HEK293 (cell line): ENCODE measurements around the gene LRRC32.

Source experiments
- CTCF ChIA-PET: fragments of 350-600 bp; formaldehyde crosslinking; extraction: SDS; loops from one replicate; lab custom pipeline; 2021; ENCODE audit warnings: antibody characterized with exemption; lab: Yijun Ruan, JAX
- POLR2A ChIA-PET: fragments of 300-600 bp; formaldehyde crosslinking; extraction: SDS; loops from one replicate; lab custom pipeline; 2020; ENCODE audit warnings: antibody characterized with exemption, inconsistent platforms; lab: Yijun Ruan, JAX
- H3K27ac ChIP-seq: fragments of 200-500 bp; sonication (Bioruptor generic); 2 replicates; pipeline ENCODE4 v1.5.1; 2014; ENCODE audit warnings: low read depth, low read length, control low read depth, inconsistent platforms; ENCODE audit errors: extremely low read depth
- H3K36me3 ChIP-seq, 2 experiments: fragments of 200-500 bp in 1 of 2; sonication (Bioruptor generic) in 1 of 2; 1 replicate in 1 of 2; 2 replicates in 1 of 2; pipeline ENCODE4 v1.5.1; 2014 to 2017; ENCODE audit warnings: inconsistent platforms in 2 of 2, low read length in 2 of 2; ENCODE audit not compliant: control insufficient read depth in 2 of 2, insufficient read depth in 1 of 2
- H3K4me1 ChIP-seq: fragments of 200-500 bp; sonication (Bioruptor generic); 2 replicates; pipeline ENCODE4 v1.5.1; 2014; ENCODE audit warnings: mild to moderate bottlenecking, low read length, inconsistent platforms; ENCODE audit not compliant: control insufficient read depth, insufficient read depth
- H3K4me3 ChIP-seq: 2 replicates; pipeline ENCODE4 v1.5.1; 2011; ENCODE audit warnings: low read depth, mild to moderate bottlenecking, control low read depth, low read length, moderate library complexity
- H3K9me3 ChIP-seq: fragments of 200-500 bp; sonication (Bioruptor generic); 2 replicates; pipeline ENCODE4 v1.5.1; 2014; ENCODE audit warnings: low read depth, low read length, inconsistent platforms; ENCODE audit not compliant: control insufficient read depth, insufficient read depth
- BCL11B ChIP-seq: fragments of 450-650 bp; formaldehyde crosslinking; IDR thresholded peaks from 2 replicates; pipeline ENCODE4 v1.5.1; 2016; ENCODE audit warnings: low read depth, missing biosample characterization, missing genetic modification characterization
- FEZF1 ChIP-seq: fragments of 450-650 bp; formaldehyde crosslinking; IDR thresholded peaks from 2 replicates; pipeline ENCODE4 v1.5.1; 2016; ENCODE audit warnings: missing biosample characterization, missing genetic modification characterization
- HIC1 ChIP-seq: fragments of 450-650 bp; formaldehyde crosslinking; IDR thresholded peaks from 2 replicates; pipeline ENCODE4 v1.5.1; 2016; ENCODE audit warnings: missing biosample characterization, missing genetic modification characterization
- IKZF3 ChIP-seq: fragments of 450-650 bp; IDR thresholded peaks from 2 replicates; pipeline ENCODE4 v1.5.0; 2018; ENCODE audit warnings: missing biosample characterization, mild to moderate bottlenecking, missing genetic modification characterization, moderate library complexity
- KLF7 ChIP-seq: fragments of 450-650 bp; formaldehyde crosslinking; IDR thresholded peaks from 2 replicates; pipeline ENCODE4 v1.5.1; 2016; ENCODE audit warnings: missing biosample characterization, missing genetic modification characterization, borderline replicate concordance
- MEIS1 ChIP-seq: sonication (generic); formaldehyde crosslinking; IDR thresholded peaks from 2 replicates; pipeline ENCODE4 v1.8.1; 2022; ENCODE audit warnings: missing genetic modification reagents, mild to moderate bottlenecking, borderline replicate concordance
- SCRT2 ChIP-seq: fragments of 450-650 bp; formaldehyde crosslinking; IDR thresholded peaks from 2 replicates; pipeline ENCODE4 v1.5.1; 2016; ENCODE audit warnings: missing biosample characterization, missing genetic modification characterization
- SETDB1 ChIP-seq: IDR thresholded peaks from one replicate; pipeline ENCODE4 v1.6.1; 2017; ENCODE audit warnings: mild to moderate bottlenecking, low read length, moderate library complexity, mixed read lengths; ENCODE audit not compliant: insufficient read length
- ZBTB11 ChIP-seq: fragments of 450-650 bp; formaldehyde crosslinking; conservative IDR thresholded peaks from 2 replicates; pipeline ENCODE4 v1.5.1; 2016; ENCODE audit warnings: low read depth, missing biosample characterization, missing genetic modification characterization
- ZBTB8A ChIP-seq: fragments of 450-650 bp; formaldehyde crosslinking; IDR thresholded peaks from 2 replicates; pipeline ENCODE4 v1.5.1; 2016; ENCODE audit warnings: missing biosample characterization, missing genetic modification characterization
- ZNF16 ChIP-seq: fragments of 450-650 bp; formaldehyde crosslinking; IDR thresholded peaks from 2 replicates; pipeline ENCODE4 v1.5.1; 2016; ENCODE audit warnings: low read depth, missing biosample characterization, missing genetic modification characterization
- ZNF18 ChIP-seq: fragments of 450-650 bp; formaldehyde crosslinking; IDR thresholded peaks from 2 replicates; pipeline ENCODE4 v1.5.1; 2016; ENCODE audit warnings: missing biosample characterization, missing genetic modification characterization
- ZNF239 ChIP-seq: fragments of 450-650 bp; formaldehyde crosslinking; IDR thresholded peaks from 2 replicates; pipeline ENCODE4 v1.5.1; 2016; ENCODE audit warnings: missing biosample characterization, missing genetic modification characterization
- ZNF404 ChIP-seq: fragments of 450-650 bp; formaldehyde crosslinking; IDR thresholded peaks from 2 replicates; pipeline ENCODE4 v1.5.1; 2017; ENCODE audit warnings: missing biosample characterization, missing genetic modification characterization
- ZNF488 ChIP-seq: fragments of 450-650 bp; formaldehyde crosslinking; IDR thresholded peaks from 2 replicates; pipeline ENCODE4 v1.5.1; 2016; ENCODE audit warnings: missing biosample characterization, missing genetic modification characterization
- ZNF555 ChIP-seq: fragments of 450-650 bp; formaldehyde crosslinking; conservative IDR thresholded peaks from 2 replicates; pipeline ENCODE4 v1.5.1; 2017; ENCODE audit warnings: missing biosample characterization, mild to moderate bottlenecking, missing genetic modification characterization, inconsistent platforms
- ZNF596 ChIP-seq: fragments of 450-650 bp; IDR thresholded peaks from 2 replicates; pipeline ENCODE4 v1.5.0; 2018; ENCODE audit warnings: missing biosample characterization, mild to moderate bottlenecking, missing genetic modification characterization, moderate library complexity
- ZNF626 ChIP-seq: fragments of 450-650 bp; sonication (Bioruptor Pico); formaldehyde crosslinking; IDR thresholded peaks from 2 replicates; pipeline ENCODE4 v1.5.1; 2018; ENCODE audit warnings: missing biosample characterization, missing genetic modification characterization, inconsistent platforms
- ZNF654 ChIP-seq: fragments of 450-650 bp; formaldehyde crosslinking; IDR thresholded peaks from 2 replicates; pipeline ENCODE4 v1.5.1; 2016; ENCODE audit warnings: low read depth, missing biosample characterization, missing genetic modification characterization
- ZNF707 ChIP-seq: fragments of 450-650 bp; formaldehyde crosslinking; IDR thresholded peaks from 2 replicates; pipeline ENCODE4 v1.5.1; 2016; ENCODE audit warnings: missing biosample characterization, missing genetic modification characterization
- ZNF830 ChIP-seq: fragments of 450-650 bp; IDR thresholded peaks from 2 replicates; pipeline ENCODE4 v1.5.0; 2018; ENCODE audit warnings: missing biosample characterization, missing genetic modification characterization, low read depth, mild to moderate bottlenecking, moderate library complexity

Gene LRRC32

GRCh38 chr11:76638270-76639197 lies 32.0 kb downstream of the LRRC32 start:
- Histone ChIP-seq H3K36me3 (no peaks in the 10 kb centered on the region), H3K4me3 (no peak overlapping the region)
- ChIA-PET CTCF (interaction anchor here (0.7 kb wide), 1 partner anchor 508 kb away, joined by 4 read pairs; no protein-coding TSS in a partner anchor), POLR2A (no interaction called here)
- TF ChIP-seq KLF7 (no peak), ZNF830 (tag by site-specific recombination) (no peak), SCRT2 (no peak), ZBTB11 (tag by site-specific recombination) (no peak), ZNF654 (tag by site-specific recombination) (no peak), ZNF404 (tag by site-specific recombination) (no peak), ZNF626 (tag by site-specific recombination) (no peak), SETDB1 (no peak), ZNF239 (tag by site-specific recombination) (no peak), MEIS1 (no peak), BCL11B (tag by site-specific recombination) (no peak), ZNF596 (tag by site-specific recombination) (no peak), ZNF707 (tag by site-specific recombination) (no peak), FEZF1 (tag by site-specific recombination) (no peak)
- TF ChIP-seq, all 188 proteins: peak for 0
- Histone ChIP-seq H3K27ac (no peak overlapping the region), H3K9me3 (no peaks in the 10 kb centered on the region), H3K4me1 (no peaks in the 10 kb centered on the region)

- H3K4me1 ChIP-seq, result no peaks in the 10 kb centered on the region
- ChIA-PET POLR2A (no interaction called here), CTCF (interaction anchor here (0.7 kb wide), 1 partner anchor 507 kb away, joined by 4 read pairs; no protein-coding TSS in a partner anchor)
- no peaks in the 10 kb centered on the region for H3K36me3 ChIP-seq
- H3K27ac ChIP-seq, result no peak overlapping the region
- no peaks in the 10 kb centered on the region for H3K9me3 ChIP-seq
- no peak overlapping the region for H3K4me3 ChIP-seq
- TF ChIP-seq ZBTB8A (tag by site-specific recombination) (no peak), ZNF596 (tag by site-specific recombination) (no peak), ZNF16 (tag by site-specific recombination) (no peak), IKZF3 (no peak), ZNF555 (no peak), ZNF18 (tag by site-specific recombination) (no peak), HIC1 (tag by site-specific recombination) (no peak), ZNF488 (tag by site-specific recombination) (no peak)
- TF ChIP-seq, all 188 proteins: peak for 0
These were observed 32.9 kb downstream of the LRRC32 start for GRCh38 chr11:76637491-76638269.
